IMR-90 (cell line): ENCODE results near the gene SLC35A4. TPM values are rescaled to one million over a fixed set of nuclear protein-coding genes. Genes with fewer than 3 reads are reported as not detected.
A peak's percentile ranks its signal among the peaks of the same experiment; 100 is the strongest.

Source experiments
- ATAC-seq: fragments of 200-7000 bp; cut with Tn5 transposase; 2 replicates; pipeline ENCODE4 v1.9.1; 2020; ENCODE audit warnings: low read depth, mild to moderate bottlenecking, moderate library complexity
- BruUV-seq: library from RNA; stranded (reverse); fragments of 400-500 nt; replicated peaks from 2 replicates; lab custom pipeline; 2021; lab: Mats Ljungman, UMichigan
- CTCF ChIA-PET: fragments of 300-600 bp; formaldehyde crosslinking; extraction: SDS; loops from one replicate; lab custom pipeline; 2021; ENCODE audit warnings: antibody characterized with exemption; lab: Yijun Ruan, JAX
- POLR2A ChIA-PET: fragments of 300-600 bp; sonication (Branson Sonifier 250); formaldehyde crosslinking; loops from one replicate; lab custom pipeline; 2022; ENCODE audit warnings: antibody characterized with exemption; ENCODE audit not compliant: unreplicated experiment; lab: Charles Lee
- DNase-seq: peaks from one replicate; pipeline ENCODE4 v3.0.0; 2013
- H2AFZ ChIP-seq: replicated peaks from 2 replicates; pipeline ENCODE3; 2013; ENCODE audit warnings: low read length, mild to moderate bottlenecking; ENCODE audit not compliant: poor library complexity
- H2AK5ac ChIP-seq: 2 replicates; pipeline ENCODE4 v1.6.1; 2013; ENCODE audit warnings: low read depth, low read length, inconsistent platforms
- H2AK9ac ChIP-seq: replicated peaks from 2 replicates; pipeline ENCODE3; 2013; ENCODE audit warnings: mild to moderate bottlenecking, low read depth, low read length, moderate library complexity; ENCODE audit not compliant: poor library complexity
- H2BK120ac ChIP-seq: 2 replicates; pipeline ENCODE4 v1.6.1; 2013; ENCODE audit warnings: low read depth, low read length, inconsistent platforms
- H2BK15ac ChIP-seq: 3 replicates; pipeline ENCODE4 v1.6.1; 2013; ENCODE audit warnings: low read depth, low read length, inconsistent platforms
- H2BK20ac ChIP-seq: 2 replicates; pipeline ENCODE4 v1.6.1; 2013; ENCODE audit warnings: low read depth, mild to moderate bottlenecking, inconsistent platforms, low read length, moderate library complexity
- H2BK5ac ChIP-seq: 2 replicates; pipeline ENCODE4 v1.6.1; 2013; ENCODE audit warnings: mild to moderate bottlenecking, low read depth, low read length, inconsistent platforms; ENCODE audit not compliant: poor library complexity, severe bottlenecking
- H3K14ac ChIP-seq: replicated peaks from 2 replicates; pipeline ENCODE4 v1.6.1; 2013; ENCODE audit warnings: low read depth, low read length, inconsistent platforms
- H3K18ac ChIP-seq: 2 replicates; pipeline ENCODE4 v1.6.1; 2013; ENCODE audit warnings: low read depth, low read length, control low read depth
- H3K23ac ChIP-seq: 2 replicates; pipeline ENCODE4 v1.6.1; 2013; ENCODE audit warnings: low read depth, low read length, inconsistent platforms
- H3K27ac ChIP-seq: 2 replicates; pipeline ENCODE4 v1.5.1; 2013; ENCODE audit warnings: mild to moderate bottlenecking, control low read depth, low read length; ENCODE audit not compliant: insufficient read depth
- H3K27me3 ChIP-seq: 2 replicates; pipeline ENCODE4 v1.6.1; 2013; ENCODE audit warnings: low read length; ENCODE audit not compliant: control insufficient read depth, insufficient read depth
- H3K36me3 ChIP-seq: 2 replicates; pipeline ENCODE4 v1.6.1; 2013; ENCODE audit warnings: low read length, mixed read lengths; ENCODE audit not compliant: control insufficient read depth, insufficient read depth
- H3K4ac ChIP-seq: 2 replicates; pipeline ENCODE4 v1.6.1; 2013; ENCODE audit warnings: low read depth, low read length, inconsistent platforms
- H3K4me1 ChIP-seq: 2 replicates; pipeline ENCODE4 v1.6.1; 2013; ENCODE audit warnings: low read length, mixed read lengths; ENCODE audit not compliant: control insufficient read depth, insufficient read depth
- H3K4me2 ChIP-seq: 2 replicates; pipeline ENCODE4 v1.6.1; 2013; ENCODE audit warnings: low read depth, mild to moderate bottlenecking, control low read depth, low read length, moderate library complexity
- H3K4me3 ChIP-seq: 2 replicates; pipeline ENCODE4 v1.5.1; 2013; ENCODE audit warnings: low read depth, mild to moderate bottlenecking, control low read depth, low read length, moderate library complexity; ENCODE audit not compliant: insufficient read depth
- H3K56ac ChIP-seq: 2 replicates; pipeline ENCODE4 v1.6.1; 2013; ENCODE audit warnings: low read length, inconsistent platforms; ENCODE audit not compliant: insufficient read depth; ENCODE audit errors: extremely low read depth
- H3K79me1 ChIP-seq, 2 experiments: 2 replicates each; pipeline ENCODE4 v1.6.1; 2013; ENCODE audit warnings: low read length in 2 of 2, inconsistent platforms in 1 of 2, low read depth in 1 of 2
- H3K9ac ChIP-seq: 2 replicates; pipeline ENCODE4 v1.6.1; 2013; ENCODE audit warnings: low read depth, low read length, control low read depth
- H3K9me1 ChIP-seq: 2 replicates; pipeline ENCODE4 v1.6.1; 2013; ENCODE audit warnings: low read length, inconsistent platforms; ENCODE audit not compliant: insufficient read depth
- H3K9me3 ChIP-seq: 2 replicates; pipeline ENCODE4 v1.6.1; 2013; ENCODE audit warnings: low read length; ENCODE audit not compliant: control insufficient read depth, insufficient read depth
- H4K20me1 ChIP-seq: 2 replicates; pipeline ENCODE4 v1.6.1; 2013; ENCODE audit warnings: low read length, inconsistent platforms; ENCODE audit not compliant: insufficient read depth
- H4K5ac ChIP-seq: 2 replicates; pipeline ENCODE4 v1.6.1; 2013; ENCODE audit warnings: mild to moderate bottlenecking, low read depth, low read length, control low read depth
- H4K8ac ChIP-seq, 2 experiments: 2 replicates each; pipeline ENCODE4 v1.6.1; 2013; ENCODE audit warnings: low read depth in 2 of 2, low read length in 2 of 2, control low read depth in 1 of 2, inconsistent platforms in 1 of 2
- H4K91ac ChIP-seq: 2 replicates; pipeline ENCODE4 v1.6.1; 2013; ENCODE audit warnings: low read depth, low read length, inconsistent platforms; ENCODE audit not compliant: insufficient read depth
- MAZ ChIP-seq: IDR thresholded peaks from 2 replicates; pipeline ENCODE4 v1.6.1; 2012; ENCODE audit warnings: low read depth, mild to moderate bottlenecking, low read length, improper control_type of control experiment, moderate library complexity, borderline replicate concordance
- WGBS, 2 experiments: methylation state at CpG; one replicate each; pipeline versions ENCODE4 v1.1.5 to v1.1.7; 2013; ENCODE audit warnings: missing lambda C conversion rate in 2 of 2; ENCODE audit not compliant: insufficient read length in 1 of 2; ENCODE audit errors: extremely low coverage in 2 of 2; 5-methylcytosine and 5-hydroxymethylcytosine counted together
- dilution Hi-C: fragments of 300-500 bp; cut with HindIII; formaldehyde crosslinking; loops from one replicate; pipeline ENCODE4 v1.14.3; 2018; ENCODE audit warnings: low sequenced_read_pairs; ENCODE audit not compliant: unreplicated experiment
- in situ Hi-C: fragments of 300-500 bp; cut with MboI; formaldehyde crosslinking; loops from 3 replicates; pipeline ENCODE4 v1.14.3; 2019; ENCODE audit warnings: low sequenced_read_pairs, inconsistent platforms, mixed read lengths
- intact Hi-C: fragments of 100-400 bp; cut with micrococcal nuclease; formaldehyde crosslinking; loops from 2 replicates; pipeline ENCODE4 v1.10.0; 2022
- polyA plus RNA-seq, 3 experiments: library from polyadenylated mRNA; depleted of rRNA; stranded (reverse); fragments of >200 nt; gene quantifications; 2 replicates each; pipeline ENCODE4 v1.2.3, GENCODE V29; 2012; ENCODE audit warnings: low replicate concordance in 1 of 3
- total RNA-seq: library from RNA; depleted of rRNA; stranded (reverse); fragments of >200 nt; gene quantifications from 2 replicates; pipeline ENCODE4 v1.2.3, GENCODE V29; 2012

SLC35A4 gene
- total and polyA plus RNA-seq, 2 of the 4 experiments (the other 2 are of a cell fraction): 19.2 to 66.4 TPM

DNA sequence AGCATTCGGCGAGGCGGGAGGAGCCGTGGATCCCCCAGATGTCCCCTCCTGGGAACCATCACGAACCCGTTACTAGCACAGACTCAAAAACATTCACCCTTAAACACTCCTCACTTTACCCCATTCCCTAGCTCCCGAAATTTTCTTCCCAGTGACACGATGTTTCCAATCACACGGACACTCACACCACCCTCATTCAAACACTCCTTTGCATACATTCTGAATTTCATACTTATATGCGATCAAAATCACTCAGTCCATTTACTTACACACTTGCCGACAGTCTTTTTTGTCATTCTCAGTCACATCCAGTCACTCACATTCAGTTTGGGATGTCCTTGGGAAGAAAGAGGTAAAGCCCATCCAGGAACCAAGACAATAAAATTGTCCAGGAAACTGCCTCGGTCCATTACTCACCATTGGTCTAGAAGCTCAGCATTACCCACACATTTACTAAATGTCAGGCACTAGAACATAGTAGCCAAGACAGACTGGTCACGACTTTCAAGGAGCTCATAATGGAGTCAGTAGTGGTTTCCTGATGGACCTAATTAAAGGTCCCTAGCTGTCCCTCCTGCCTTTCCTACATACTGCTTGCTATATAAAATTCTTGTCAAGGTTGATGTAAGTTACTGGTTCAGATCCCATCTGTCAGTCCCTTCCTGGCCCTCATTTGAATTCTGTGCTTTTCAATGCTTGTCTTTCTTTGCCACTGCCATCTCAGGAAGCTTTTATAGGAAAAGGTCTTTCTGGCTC is 574 bp downstream of the SLC35A4 start:
- Histone ChIP-seq H3K79me1 (peaks cover 27 to 54% of the 10 kb centered on the region in 2 experiments), H3K56ac (peak overlapping the region; percentile 86), H4K5ac (peak overlapping the region; percentile 81), H2AFZ (peak overlapping the region; percentile 97), H2AK9ac (peak overlapping the region; percentile 95), H3K36me3 (peaks cover 34% of the 10 kb centered on the region), H2AK5ac (peak overlapping the region; percentile 79), H3K4me1 (peaks cover 8% of the 10 kb centered on the region), H2BK5ac (peak overlapping the region; percentile 55), H4K8ac (peak overlapping the region; percentile 83 to 94), H3K18ac (peak overlapping the region; percentile 40), H3K4me2 (peak overlapping the region; percentile 82), H3K23ac (peak overlapping the region; percentile 86), H3K27ac (peak overlapping the region; percentile 83), H2BK20ac (no peak overlapping the region; the same call in 1 of the 2 replicates), H3K4ac (peak overlapping the region; percentile 91), H4K20me1 (no peaks in the 10 kb centered on the region), H3K27me3 (no peaks in the 10 kb centered on the region), H4K91ac (peak overlapping the region; percentile 85), H3K9me1 (peaks cover 17% of the 10 kb centered on the region), H3K9ac (peak overlapping the region; percentile 89), H2BK15ac (peak overlapping the region; percentile 53; the same call in 2 of the 3 replicates), H3K14ac (peak overlapping the region; percentile 91), H2BK120ac (peak overlapping the region; percentile 30), H3K9me3 (no peaks in the 10 kb centered on the region), H3K4me3 (peak overlapping the region; percentile 82)
- in situ Hi-C loops: no loop called here
- dilution Hi-C loops: no loop called here
- peak; percentile 33 for DNase-seq
- intact Hi-C loops: no loop called here
- ChIA-PET POLR2A (interaction anchor here (1.3 kb wide), 1 partner anchor 8 kb away, joined by 3 read pairs; the partner anchor contains the start of gene SRA1), CTCF (no interaction called here)
- BruUV-seq: no TSS peak
- no peak for TF ChIP-seq MAZ
- no peak; the same call in 1 of the 2 replicates for ATAC-seq
- WGBS, 2 experiments: 0% methylated on average over 5 of the region's 13 CpGs; no CpG with 5 or more reads in 1 of the 2 experiments
